Thoracic aorta (tissue), 2 donors: ENCODE data around the gene RAB27B. TPM values are rescaled to one million over a fixed set of nuclear protein-coding genes. Genes with fewer than 3 reads are reported as not detected.

Experiments
- ATAC-seq: fragments of 150-250 bp; one replicate; pipeline ENCODE4 v1.8.0; 2017; ENCODE audit warnings: low read depth; ENCODE audit not compliant: insufficient number of reproducible peaks, low FRiP score
- DNase-seq: peaks from one replicate; pipeline ENCODE4 v3.0.0-alpha.2; 2020; ENCODE audit warnings: low spot score
- H3K27ac ChIP-seq, 2 donors: fragments of 200-600 bp; sonication (generic); 1 replicate in 1 of 2; 2 replicates in 1 of 2; pipeline ENCODE4 v1.5.1; 2016; ENCODE audit warnings: mild to moderate bottlenecking in 2 of 2, moderate library complexity in 2 of 2
- H3K27me3 ChIP-seq: fragments of 200-600 bp; sonication (generic); replicated peaks from 2 replicates; pipeline ENCODE4 v1.6.0; 2016; ENCODE audit warnings: mild to moderate bottlenecking; ENCODE audit not compliant: insufficient read depth
- H3K36me3 ChIP-seq: fragments of 200-600 bp; sonication (generic); one replicate; pipeline ENCODE4 v1.5.1; 2016
- H3K4me1 ChIP-seq, 2 donors: fragments of 200-600 bp; sonication (generic); 1 replicate in 1 of 2; 2 replicates in 1 of 2; pipeline versions ENCODE4 v1.5.1 to v1.6.0; 2016; ENCODE audit warnings: low read depth in 2 of 2, mild to moderate bottlenecking in 1 of 2; ENCODE audit not compliant: control insufficient read depth in 1 of 2
- H3K4me3 ChIP-seq: fragments of 200-600 bp; sonication (generic); 2 replicates; pipeline ENCODE4 v1.5.1; 2016; ENCODE audit warnings: mild to moderate bottlenecking
- H3K9me3 ChIP-seq: fragments of 200-600 bp; sonication (generic); 2 replicates; pipeline ENCODE4 v1.5.1; 2016
- total RNA-seq, 2 donors: library from RNA; depleted of rRNA; stranded (reverse); fragments of >200 nt; gene quantifications; one replicate each; pipeline versions ENCODE4 v1.1.0 to v1.2.3, GENCODE V29; 2016
- TF ChIP-seq, protein P1 (sequence below): fragments of 200-600 bp; sonication (generic); IDR thresholded peaks from one replicate; pipeline ENCODE4 v1.5.1; 2019; ENCODE audit warnings: antibody characterized with exemption

Gene RAB27B, protein sequence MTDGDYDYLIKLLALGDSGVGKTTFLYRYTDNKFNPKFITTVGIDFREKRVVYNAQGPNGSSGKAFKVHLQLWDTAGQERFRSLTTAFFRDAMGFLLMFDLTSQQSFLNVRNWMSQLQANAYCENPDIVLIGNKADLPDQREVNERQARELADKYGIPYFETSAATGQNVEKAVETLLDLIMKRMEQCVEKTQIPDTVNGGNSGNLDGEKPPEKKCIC
- under 1 TPM; 0.42 to 0.95 TPM for total RNA-seq

DNA sequence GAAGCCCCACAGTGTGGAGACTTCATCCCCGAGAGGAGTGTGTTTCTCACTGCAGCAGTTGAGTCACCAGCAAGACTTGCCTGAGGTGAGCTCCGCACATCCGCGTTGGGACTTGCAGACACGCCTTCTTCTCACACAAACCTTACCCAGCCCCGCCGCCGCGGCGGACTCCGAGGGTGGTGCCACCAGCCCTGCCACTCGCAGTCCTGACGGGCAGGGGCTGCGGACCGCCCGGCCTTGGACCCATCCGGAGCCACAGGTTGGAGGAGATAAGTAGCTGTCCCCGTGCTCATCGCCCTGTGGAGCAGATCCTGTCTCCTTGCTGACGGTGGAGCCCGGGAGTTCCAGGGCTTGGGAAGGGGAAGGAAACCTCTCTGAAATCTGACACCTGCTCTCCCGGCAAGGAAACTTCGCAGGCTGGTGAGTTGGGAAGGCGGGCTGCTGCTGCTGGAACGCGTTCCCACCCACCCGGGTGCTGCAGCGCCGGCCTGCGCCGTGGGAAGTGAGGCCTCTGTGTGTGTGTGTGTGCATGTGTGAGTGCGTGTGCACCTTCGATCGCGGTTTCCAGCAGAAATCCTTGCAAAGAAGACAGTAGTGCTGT lies at the start of gene RAB27B:
Gene RAB27B (plus strand): TSS at position 197 of the 601 bp plus-strand sequence. CDS start 49,109 bp downstream, outside the sequence.
- ATAC-seq = no peak
- H3K27ac ChIP-seq = no peak within 1 kb of the TSS
- no peaks in the 10 kb centered on the region for H3K27me3 ChIP-seq
- no peak for DNase-seq
- peak within 1 kb of the TSS; percentile 70 for H3K4me3 ChIP-seq
- H3K9me3 ChIP-seq = no peaks in the 10 kb centered on the region
- H3K36me3 ChIP-seq = no peaks in the 10 kb centered on the region
- H3K4me1 ChIP-seq = peaks cover 0 to 11% of the 10 kb centered on the region in 2 donors
- TF ChIP-seq, protein P1, sequence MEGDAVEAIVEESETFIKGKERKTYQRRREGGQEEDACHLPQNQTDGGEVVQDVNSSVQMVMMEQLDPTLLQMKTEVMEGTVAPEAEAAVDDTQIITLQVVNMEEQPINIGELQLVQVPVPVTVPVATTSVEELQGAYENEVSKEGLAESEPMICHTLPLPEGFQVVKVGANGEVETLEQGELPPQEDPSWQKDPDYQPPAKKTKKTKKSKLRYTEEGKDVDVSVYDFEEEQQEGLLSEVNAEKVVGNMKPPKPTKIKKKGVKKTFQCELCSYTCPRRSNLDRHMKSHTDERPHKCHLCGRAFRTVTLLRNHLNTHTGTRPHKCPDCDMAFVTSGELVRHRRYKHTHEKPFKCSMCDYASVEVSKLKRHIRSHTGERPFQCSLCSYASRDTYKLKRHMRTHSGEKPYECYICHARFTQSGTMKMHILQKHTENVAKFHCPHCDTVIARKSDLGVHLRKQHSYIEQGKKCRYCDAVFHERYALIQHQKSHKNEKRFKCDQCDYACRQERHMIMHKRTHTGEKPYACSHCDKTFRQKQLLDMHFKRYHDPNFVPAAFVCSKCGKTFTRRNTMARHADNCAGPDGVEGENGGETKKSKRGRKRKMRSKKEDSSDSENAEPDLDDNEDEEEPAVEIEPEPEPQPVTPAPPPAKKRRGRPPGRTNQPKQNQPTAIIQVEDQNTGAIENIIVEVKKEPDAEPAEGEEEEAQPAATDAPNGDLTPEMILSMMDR = no peak

DNA sequence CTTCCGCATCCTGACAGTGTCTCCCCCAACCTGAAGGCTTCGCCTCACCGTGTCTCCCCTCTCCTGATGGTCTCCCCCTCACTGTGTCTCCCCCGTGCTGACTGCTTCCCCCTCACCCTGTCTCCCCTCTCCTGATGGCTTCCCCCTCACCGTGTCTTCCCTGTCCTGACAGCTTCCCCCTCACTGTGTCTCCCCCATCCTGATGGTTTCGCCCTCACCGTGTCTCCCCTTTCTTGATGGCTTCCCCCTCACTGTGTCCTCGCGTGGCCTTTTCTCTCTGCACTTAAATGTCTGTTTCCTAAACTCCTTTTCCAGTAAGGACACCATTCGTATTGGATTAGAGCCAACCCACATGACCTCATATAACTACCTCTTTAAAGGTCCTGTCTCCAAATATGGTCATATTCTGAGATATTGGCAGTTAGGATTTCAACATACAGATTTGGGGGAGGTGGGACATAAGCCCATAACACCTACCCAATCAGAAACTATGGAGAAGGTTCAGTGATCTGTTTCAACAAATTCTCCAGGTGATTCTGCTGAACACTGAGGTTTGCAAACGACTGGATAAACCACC lies 47.9 kb upstream of the RAB27B start:
- H3K36me3 ChIP-seq = no peaks in the 10 kb centered on the region
- no peak overlapping the region for H3K27ac ChIP-seq
- H3K9me3 ChIP-seq = no peaks in the 10 kb centered on the region
- H3K27me3 ChIP-seq = no peaks in the 10 kb centered on the region
- DNase-seq (no peak), ATAC-seq (no peak)
- H3K4me3 ChIP-seq = no peak overlapping the region
- no peaks in the 10 kb centered on the region for H3K4me1 ChIP-seq
- TF ChIP-seq, protein P1 = no peak

- H3K9me3 ChIP-seq = no peaks in the 10 kb centered on the region
- no peaks in the 10 kb centered on the region for H3K27me3 ChIP-seq
- TF ChIP-seq, protein P1 = no peak
- DNase-seq (no peak), ATAC-seq (no peak)
- H3K27ac ChIP-seq = no peak overlapping the region
- H3K4me1 ChIP-seq = no peaks in the 10 kb centered on the region
- no peak overlapping the region for H3K4me3 ChIP-seq
- no peaks in the 10 kb centered on the region for H3K36me3 ChIP-seq
Observed at GRCh38 chr18:54780970-54781369, 47.3 kb upstream of the RAB27B start.

- TF ChIP-seq, protein P1 = no peak
- DNase-seq = no peak
- Histone ChIP-seq H3K36me3 (no peaks in the 10 kb centered on the region), H3K4me1 (no peaks in the 10 kb centered on the region), H3K27me3 (no peaks in the 10 kb centered on the region), H3K9me3 (no peaks in the 10 kb centered on the region), H3K27ac (no peak overlapping the region), H3K4me3 (no peak overlapping the region)
- no peak for ATAC-seq
Observed at GRCh38 chr18:54783139-54783538, 45.1 kb upstream of the RAB27B start.

DNA sequence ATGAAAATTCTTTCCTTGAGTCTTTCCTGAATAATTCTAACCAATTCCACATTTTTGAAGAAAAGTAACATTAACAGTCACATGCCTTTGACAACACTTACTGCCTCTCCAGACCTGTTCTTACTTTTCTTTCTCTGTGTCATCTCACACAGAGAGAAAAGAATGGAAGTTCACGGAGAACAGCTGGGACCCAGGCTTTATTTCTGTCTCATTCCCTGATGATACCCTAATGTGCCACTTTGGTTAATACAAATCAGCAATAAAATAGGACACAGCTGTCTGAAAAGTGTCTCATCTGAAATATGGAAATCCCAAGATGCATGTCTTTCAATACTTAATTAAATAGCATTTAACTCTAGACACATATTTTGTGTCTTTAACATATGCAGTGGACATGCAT lies 42.1 kb upstream of the RAB27B start:
- TF ChIP-seq, protein P1 = no peak
- Histone ChIP-seq H3K27me3 (no peaks in the 10 kb centered on the region), H3K9me3 (no peaks in the 10 kb centered on the region), H3K4me3 (no peak overlapping the region), H3K27ac (no peak overlapping the region), H3K4me1 (no peaks in the 10 kb centered on the region), H3K36me3 (no peaks in the 10 kb centered on the region)
- no peak for ATAC-seq
- no peak for DNase-seq
